HG03342 (cell line): ENCODE measurements around the gene LSAMP.

Experiments used
- ATAC-seq: cut with Tn5 transposase; IDR thresholded peaks from one replicate; pipeline ENCODE4 v1.9.1; 2021; ENCODE audit warnings: mild to moderate bottlenecking, moderate library complexity; ENCODE audit not compliant: unreplicated experiment

Gene LSAMP

GRCh38 chr3:116301422-116301821, 143.9 kb downstream of the LSAMP start:
- no peak for ATAC-seq

DNA sequence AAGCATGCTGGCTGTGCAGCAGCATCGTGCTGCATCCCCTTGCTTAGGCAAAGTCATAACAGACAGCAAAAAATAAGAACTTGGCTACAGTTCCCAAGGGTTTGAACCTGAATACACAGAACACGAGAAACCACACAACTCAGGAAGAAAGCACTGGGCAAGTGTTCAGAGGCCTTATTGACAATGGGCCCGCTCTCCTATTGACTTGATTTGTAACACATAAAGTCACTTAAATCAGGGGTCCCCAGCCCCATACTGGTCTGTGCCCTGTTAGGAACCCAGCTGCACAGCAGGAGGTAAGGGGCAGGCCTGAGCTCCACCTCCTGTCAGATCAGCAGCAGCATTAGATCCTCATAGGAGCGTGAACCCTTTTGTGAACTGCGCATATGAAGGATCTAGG, 145.1 kb downstream of the LSAMP start:
- ATAC-seq: no peak

DNA sequence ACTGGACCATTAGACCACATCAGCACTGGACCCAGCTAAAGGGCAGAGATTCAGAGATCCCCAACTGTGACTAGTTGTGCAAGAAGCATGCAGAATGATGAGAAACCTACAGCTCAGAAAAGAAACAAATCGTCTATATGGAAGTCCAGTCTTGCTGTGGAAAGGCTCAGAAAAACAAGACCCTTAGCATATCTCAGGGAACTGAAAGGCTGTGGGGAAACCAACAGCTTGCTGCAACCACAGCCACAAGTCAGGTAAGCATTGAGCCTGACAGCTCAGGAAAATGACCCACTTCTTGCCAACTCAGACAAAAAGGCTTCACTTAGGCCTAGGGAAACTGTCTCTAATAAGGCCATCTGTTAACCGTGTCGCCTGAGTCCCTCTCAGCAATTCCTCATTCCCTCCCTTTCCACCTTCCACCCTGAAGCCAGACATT, 145.6 kb downstream of the LSAMP start:
- no peak for ATAC-seq

DNA sequence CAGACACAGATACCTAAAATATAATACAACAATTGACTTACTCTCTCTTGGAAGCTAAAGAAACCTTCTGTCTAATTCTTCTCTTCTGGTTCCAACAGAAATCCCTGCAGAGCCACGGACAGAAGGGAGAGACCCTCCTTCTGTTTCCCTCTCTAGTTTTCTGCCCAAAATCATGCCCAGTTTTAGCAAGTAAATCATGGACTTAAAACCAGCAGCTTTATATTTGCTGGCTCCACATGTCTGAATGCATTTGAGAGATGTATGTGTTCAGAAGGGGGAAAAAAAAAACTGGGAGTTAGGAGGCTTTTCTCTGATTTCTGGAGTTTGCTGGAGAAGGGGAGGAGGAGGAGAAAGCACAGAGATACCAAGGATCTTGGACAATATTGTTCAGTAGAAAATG, 147.1 kb downstream of the LSAMP start:
- ATAC-seq: no peak

- ATAC-seq: no peak
Measured at GRCh38 chr3:116291141-116291540, 154.1 kb downstream of the LSAMP start.

DNA sequence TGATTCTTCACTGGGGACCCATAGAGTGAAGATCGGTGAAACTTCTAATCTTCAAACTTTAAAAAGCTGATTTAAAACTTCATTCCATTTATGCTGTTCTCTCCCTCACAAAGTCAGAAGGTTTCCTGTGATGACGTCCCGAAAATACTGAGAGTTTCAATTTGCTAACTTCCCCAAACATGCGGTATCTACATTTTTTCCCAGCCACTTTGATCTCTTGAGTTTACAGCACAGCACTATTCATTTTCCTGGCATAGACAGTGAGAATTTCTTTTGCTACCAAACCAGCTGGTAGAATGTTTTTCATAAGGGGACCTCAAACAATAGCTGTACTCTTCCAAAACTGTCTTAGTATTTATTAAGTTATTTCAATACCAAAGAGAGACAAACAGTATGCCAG, 156.8 kb downstream of the LSAMP start:
- no peak for ATAC-seq

DNA sequence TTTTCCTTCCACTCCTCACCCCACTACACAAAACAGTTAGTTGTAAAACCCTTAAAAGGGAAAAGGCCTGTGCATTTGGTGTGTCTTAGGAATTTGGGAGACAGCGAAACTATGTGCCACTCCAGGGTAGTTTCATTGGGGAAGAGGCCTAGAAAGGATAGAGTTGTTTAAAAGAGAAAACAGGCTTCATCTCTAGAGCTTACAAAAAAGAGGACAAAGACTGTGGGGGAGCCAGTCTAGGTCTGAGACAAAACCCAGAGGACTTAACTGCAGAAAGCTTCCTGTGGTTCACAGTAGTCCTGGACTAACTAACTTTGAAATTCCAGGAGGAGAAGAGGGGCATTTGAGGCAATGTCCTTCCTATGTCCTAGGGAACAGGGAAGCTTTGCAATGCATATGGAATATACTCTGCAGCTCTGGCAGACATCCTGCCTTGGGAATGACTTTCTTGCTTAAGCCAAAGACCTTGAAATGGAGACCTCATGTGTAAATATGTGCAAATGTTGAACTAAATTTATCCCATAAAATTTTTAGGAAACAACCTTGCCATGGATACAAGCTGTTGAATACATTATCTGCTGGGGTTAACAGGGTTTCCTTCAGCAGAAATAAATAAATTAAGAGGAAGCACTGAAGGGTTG, 159.4 kb downstream of the LSAMP start:
- no peak for ATAC-seq

DNA sequence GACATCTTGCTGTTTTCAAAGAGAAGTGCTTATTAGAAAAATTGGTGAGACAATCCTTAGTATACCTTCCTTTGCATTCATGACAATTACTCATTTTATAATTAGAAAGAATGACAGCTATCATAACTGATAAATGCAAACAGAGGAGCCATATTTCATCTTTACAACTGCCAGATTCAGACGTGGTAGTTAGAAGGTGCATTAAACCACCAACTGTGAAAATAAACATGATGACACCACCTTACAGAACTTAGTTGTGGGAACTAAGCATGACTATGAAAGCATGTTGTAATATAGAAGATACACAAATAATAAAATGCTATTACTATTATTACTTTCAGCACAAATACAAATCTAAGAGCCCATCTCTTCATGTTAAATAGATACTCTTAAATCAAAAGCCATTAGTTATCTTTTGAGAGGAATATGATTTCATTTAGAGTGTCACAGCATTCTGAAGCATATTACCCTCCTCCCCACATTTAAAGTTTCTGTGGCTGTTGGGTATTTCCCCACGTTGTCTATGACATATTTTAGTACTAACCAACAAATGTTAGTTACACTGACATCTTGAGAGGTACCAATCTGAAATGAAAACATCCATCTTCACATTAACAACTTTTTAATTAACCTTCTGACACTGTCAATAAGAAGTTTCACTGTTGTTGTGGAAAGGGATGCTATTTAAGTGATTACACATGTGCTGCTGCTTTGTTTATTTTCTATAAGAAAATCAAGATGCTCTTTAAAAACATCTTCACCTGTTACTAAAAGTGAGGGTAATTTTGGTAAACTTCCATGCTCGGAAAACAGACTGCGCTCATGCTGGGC, 163.8 kb downstream of the LSAMP start:
- no peak for ATAC-seq

- ATAC-seq: no peak
Measured at GRCh38 chr3:116280130-116280740, 165.1 kb downstream of the LSAMP start.

DNA sequence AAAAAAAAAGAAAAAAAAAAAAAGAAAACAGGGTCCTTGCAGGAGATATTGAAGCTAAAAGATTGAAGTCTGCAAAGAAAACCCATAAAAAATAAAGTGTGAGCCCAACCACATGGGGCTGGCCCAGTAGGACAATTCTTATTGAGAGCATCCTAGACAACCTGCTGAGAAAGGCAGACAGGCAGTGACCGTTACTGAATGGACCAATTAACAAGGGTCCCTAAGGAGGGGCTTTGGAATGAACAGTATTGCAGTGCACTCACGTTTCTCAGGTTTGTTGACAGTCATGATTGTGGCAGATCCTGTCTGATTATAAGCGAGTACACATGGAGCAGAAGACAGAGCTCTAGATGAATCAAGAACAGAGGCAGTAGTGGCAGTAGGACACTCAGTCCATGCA, 168.6 kb downstream of the LSAMP start:
- no peak for ATAC-seq

DNA sequence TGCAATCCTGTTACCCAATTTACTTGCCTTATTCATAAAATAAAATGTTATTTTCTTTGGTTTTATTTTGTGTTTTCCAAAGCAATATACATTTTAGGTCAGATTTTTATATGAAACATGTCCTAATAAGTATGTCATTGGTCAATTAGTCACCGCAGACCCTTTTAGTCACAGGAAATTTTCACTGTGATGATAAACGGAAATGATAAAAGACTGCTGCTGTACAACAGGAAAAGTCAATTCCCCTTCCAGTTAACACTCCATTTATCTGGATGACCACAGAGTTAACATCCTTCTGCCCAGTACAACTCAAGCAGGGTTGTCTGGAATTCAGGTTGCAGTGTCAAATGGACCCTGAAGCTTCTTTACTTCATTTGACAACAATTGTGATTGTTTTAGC, 175.2 kb downstream of the LSAMP start:
- ATAC-seq: no peak

- no peak for ATAC-seq
Measured at GRCh38 chr3:116267116-116267515, 178.2 kb downstream of the LSAMP start.

DNA sequence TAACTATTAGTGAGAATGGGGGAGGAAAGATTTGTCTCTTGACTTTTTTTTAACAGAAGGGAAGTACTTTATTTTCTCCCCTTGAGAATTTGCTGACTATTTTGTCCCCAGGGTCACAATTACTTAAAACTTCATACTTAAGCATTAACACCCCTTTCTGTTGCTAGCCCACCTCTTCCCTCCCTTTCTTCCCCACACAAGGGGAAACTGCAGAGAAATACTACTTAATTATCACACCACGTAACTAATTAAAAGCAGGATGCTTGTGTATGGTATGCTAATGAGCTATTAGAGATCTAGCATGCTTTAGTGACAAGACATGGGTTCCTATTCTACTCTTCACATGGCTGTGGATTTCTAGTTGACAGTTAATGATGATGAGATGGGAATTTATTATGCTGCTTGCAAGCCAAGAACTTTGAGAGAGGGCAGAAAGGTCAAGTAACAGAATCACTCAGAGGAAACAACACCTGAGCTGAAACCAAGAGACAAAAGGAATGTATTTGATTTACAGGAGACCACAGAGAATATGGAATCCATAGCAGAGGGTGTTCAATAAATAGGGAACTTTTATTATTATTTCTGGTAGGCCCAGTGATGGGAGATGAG, 179.2 kb downstream of the LSAMP start:
- no peak for ATAC-seq

- ATAC-seq: no peak
Measured at GRCh38 chr3:116265320-116265695, 180.0 kb downstream of the LSAMP start.

- ATAC-seq: no peak
Measured at GRCh38 chr3:116264546-116265319, 180.6 kb downstream of the LSAMP start.

- no peak for ATAC-seq
Measured at GRCh38 chr3:116263842-116264545, 181.3 kb downstream of the LSAMP start.

DNA sequence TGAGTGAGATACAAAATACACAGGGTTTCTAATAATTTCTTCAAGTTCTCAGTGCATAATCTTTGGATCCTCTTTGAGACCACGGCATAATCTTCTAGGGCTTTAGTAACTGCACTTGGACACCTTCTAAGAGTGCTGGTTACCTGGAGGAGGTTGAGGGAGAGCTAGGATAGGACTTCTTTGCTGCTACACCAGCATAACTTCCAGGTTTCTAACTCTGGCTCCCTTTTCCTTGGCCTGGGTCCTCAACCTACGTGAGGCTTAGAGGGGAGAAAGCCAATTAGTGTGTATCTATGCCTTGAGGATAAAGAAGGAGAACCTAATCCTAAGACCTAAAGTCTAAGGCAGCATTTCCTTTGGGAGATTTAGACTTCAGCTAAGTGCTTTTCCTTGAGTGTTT, 184.8 kb downstream of the LSAMP start:
- no peak for ATAC-seq

DNA sequence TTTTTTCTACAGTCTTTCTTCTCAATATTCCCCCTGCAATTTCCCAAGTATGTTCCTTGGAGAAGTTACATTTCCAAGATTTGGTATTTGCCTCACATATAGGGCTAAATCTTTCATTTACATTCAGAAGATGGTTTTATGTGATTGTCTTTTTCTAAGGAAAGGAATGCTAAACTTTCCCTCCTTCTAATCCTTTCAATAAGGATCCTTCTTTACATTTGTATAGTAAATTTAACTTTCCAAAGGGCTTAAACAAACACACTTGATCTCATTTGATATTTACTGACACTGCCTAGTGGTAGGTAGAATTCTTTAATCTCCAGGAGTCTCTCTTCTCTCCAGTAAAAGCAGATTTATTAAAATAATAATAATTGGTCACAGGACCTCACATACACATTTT, 185.3 kb downstream of the LSAMP start:
- no peak for ATAC-seq

- no peak for ATAC-seq
Measured at GRCh38 chr3:116256843-116257485, 188.3 kb downstream of the LSAMP start.

GRCh38 chr3:116254541-116254940, 190.7 kb downstream of the LSAMP start:
- ATAC-seq: no peak
